Thoracic aorta (tissue), 2 donors: ENCODE measurements around the gene NEXN. TPM values are rescaled to one million over a fixed set of nuclear protein-coding genes. Genes with fewer than 3 reads are reported as not detected.

Experiments
- ATAC-seq: fragments of 150-250 bp; one replicate; pipeline ENCODE4 v1.8.0; 2017; ENCODE audit warnings: low read depth; ENCODE audit not compliant: insufficient number of reproducible peaks, low FRiP score
- DNase-seq: peaks from one replicate; pipeline ENCODE4 v3.0.0-alpha.2; 2020; ENCODE audit warnings: low spot score
- H3K27ac ChIP-seq, 2 donors: fragments of 200-600 bp; sonication (generic); 1 replicate in 1 of 2; 2 replicates in 1 of 2; pipeline ENCODE4 v1.5.1; 2016; ENCODE audit warnings: mild to moderate bottlenecking in 2 of 2, moderate library complexity in 2 of 2
- H3K27me3 ChIP-seq: fragments of 200-600 bp; sonication (generic); replicated peaks from 2 replicates; pipeline ENCODE4 v1.6.0; 2016; ENCODE audit warnings: mild to moderate bottlenecking; ENCODE audit not compliant: insufficient read depth
- H3K36me3 ChIP-seq: fragments of 200-600 bp; sonication (generic); one replicate; pipeline ENCODE4 v1.5.1; 2016
- H3K4me1 ChIP-seq, 2 donors: fragments of 200-600 bp; sonication (generic); 1 replicate in 1 of 2; 2 replicates in 1 of 2; pipeline versions ENCODE4 v1.5.1 to v1.6.0; 2016; ENCODE audit warnings: low read depth in 2 of 2, mild to moderate bottlenecking in 1 of 2; ENCODE audit not compliant: control insufficient read depth in 1 of 2
- H3K4me3 ChIP-seq: fragments of 200-600 bp; sonication (generic); 2 replicates; pipeline ENCODE4 v1.5.1; 2016; ENCODE audit warnings: mild to moderate bottlenecking
- H3K9me3 ChIP-seq: fragments of 200-600 bp; sonication (generic); 2 replicates; pipeline ENCODE4 v1.5.1; 2016
- total RNA-seq, 2 donors: library from RNA; depleted of rRNA; stranded (reverse); fragments of >200 nt; gene quantifications; one replicate each; pipeline versions ENCODE4 v1.1.0 to v1.2.3, GENCODE V29; 2016
- TF ChIP-seq, protein P1 (sequence below): fragments of 200-600 bp; sonication (generic); IDR thresholded peaks from one replicate; pipeline ENCODE4 v1.5.1; 2019; ENCODE audit warnings: antibody characterized with exemption

NEXN gene
- total RNA-seq, 2 donors from 2014 or later, result 116 to 120 TPM

DNA sequence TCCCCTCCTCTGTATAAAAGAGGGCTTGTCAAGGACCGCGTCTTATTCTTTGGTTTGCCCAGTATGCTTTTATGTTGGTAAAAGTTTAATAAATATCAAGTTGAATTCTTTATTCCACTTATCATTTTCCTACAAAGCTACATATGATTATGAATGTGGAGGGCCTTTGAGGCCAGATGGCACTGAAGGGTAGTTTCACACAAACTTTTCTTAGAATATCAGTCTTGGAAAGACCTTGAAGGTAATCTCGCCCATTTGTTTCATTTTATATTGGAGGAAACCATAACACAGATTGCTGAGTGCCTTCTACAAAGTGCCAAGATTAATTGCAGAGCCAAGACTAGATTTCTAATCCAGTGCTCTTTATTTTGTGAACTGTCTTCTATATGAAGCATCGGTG, 96.2 kb downstream of the NEXN start:
- no peaks in the 10 kb centered on the region for H3K36me3 ChIP-seq
- DNase-seq (no peak), ATAC-seq (no peak)
- no peak overlapping the region for H3K4me3 ChIP-seq
- no peaks in the 10 kb centered on the region for H3K9me3 ChIP-seq
- no peaks in the 10 kb centered on the region for H3K27me3 ChIP-seq
- no peak overlapping the region for H3K27ac ChIP-seq
- peaks cover 8 to 15% of the 10 kb centered on the region in 2 donors for H3K4me1 ChIP-seq
- TF ChIP-seq, protein P1, sequence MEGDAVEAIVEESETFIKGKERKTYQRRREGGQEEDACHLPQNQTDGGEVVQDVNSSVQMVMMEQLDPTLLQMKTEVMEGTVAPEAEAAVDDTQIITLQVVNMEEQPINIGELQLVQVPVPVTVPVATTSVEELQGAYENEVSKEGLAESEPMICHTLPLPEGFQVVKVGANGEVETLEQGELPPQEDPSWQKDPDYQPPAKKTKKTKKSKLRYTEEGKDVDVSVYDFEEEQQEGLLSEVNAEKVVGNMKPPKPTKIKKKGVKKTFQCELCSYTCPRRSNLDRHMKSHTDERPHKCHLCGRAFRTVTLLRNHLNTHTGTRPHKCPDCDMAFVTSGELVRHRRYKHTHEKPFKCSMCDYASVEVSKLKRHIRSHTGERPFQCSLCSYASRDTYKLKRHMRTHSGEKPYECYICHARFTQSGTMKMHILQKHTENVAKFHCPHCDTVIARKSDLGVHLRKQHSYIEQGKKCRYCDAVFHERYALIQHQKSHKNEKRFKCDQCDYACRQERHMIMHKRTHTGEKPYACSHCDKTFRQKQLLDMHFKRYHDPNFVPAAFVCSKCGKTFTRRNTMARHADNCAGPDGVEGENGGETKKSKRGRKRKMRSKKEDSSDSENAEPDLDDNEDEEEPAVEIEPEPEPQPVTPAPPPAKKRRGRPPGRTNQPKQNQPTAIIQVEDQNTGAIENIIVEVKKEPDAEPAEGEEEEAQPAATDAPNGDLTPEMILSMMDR, result no peak

DNA sequence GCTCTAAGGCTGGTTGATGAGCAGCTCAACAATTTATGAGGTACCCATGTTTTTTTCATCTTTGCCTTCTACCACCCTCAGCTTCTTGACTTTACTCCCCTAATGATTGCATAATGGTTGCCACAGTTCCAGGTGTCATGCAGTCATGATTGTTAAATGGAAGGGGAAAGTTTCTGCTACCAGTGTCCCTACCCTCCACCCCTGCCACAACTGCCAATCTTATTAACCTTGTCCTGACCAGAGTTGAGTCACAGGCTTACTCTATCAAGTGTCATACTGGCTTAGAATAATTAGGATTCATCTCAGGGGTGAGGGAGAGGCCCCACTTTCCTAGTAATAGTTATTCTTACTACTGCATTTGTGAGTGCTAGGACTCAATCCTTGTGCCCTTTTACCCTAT, 98.4 kb downstream of the NEXN start:
- Histone ChIP-seq H3K4me3 (no peak overlapping the region), H3K27ac (no peak overlapping the region), H3K27me3 (no peaks in the 10 kb centered on the region), H3K36me3 (no peaks in the 10 kb centered on the region), H3K4me1 (no peaks in the 10 kb centered on the region), H3K9me3 (no peaks in the 10 kb centered on the region)
- ATAC-seq (no peak), DNase-seq (no peak)
- TF ChIP-seq, protein P1, result no peak

DNA sequence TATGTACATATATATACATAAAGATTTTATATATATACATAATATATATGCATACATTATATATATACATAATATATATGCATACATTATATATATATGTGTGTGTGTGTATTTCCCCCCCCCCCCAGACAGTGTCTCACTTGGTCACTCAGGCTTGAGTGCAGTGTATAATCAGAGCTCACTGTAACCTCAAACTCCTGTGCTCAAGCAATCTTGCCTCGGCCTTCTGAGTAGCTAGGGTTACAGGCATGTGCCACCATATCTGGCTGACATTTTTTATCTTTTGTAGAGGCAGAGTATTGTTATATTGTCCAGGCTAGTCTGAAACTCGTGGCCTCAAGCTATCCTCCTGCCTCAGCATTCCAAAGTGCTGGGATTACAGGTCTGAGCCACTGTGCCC, 99.5 kb downstream of the NEXN start:
- Histone ChIP-seq H3K27me3 (no peaks in the 10 kb centered on the region), H3K27ac (no peak overlapping the region), H3K4me3 (no peak overlapping the region), H3K36me3 (no peaks in the 10 kb centered on the region), H3K4me1 (peaks cover 0 to 6% of the 10 kb centered on the region in 2 donors), H3K9me3 (no peaks in the 10 kb centered on the region)
- no peak for ATAC-seq
- TF ChIP-seq, protein P1, result no peak
- no peak for DNase-seq

DNA sequence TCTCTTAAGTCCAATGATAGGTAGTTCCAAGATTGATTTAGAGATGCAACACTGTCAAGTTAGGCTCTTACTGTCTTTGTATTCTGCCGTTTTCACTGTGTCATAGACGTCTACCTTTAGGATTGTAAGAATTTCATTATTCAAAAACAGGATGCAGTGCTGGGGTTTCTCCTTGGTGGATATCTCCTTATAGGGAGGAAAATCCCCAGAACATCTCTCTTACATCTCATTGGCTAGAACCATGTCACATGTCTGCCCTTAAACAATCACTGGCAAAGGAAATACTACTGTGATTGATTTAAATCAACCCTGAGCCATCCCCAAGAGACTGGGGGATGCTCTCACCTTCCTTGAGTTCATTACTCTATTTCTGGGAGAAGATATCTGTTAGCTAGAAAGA, 101.3 kb downstream of the NEXN start:
- Histone ChIP-seq H3K4me3 (no peak overlapping the region), H3K27ac (no peak overlapping the region), H3K9me3 (no peaks in the 10 kb centered on the region), H3K36me3 (no peaks in the 10 kb centered on the region), H3K27me3 (no peaks in the 10 kb centered on the region), H3K4me1 (peaks cover 0 to 11% of the 10 kb centered on the region in 2 donors)
- TF ChIP-seq, protein P1, result no peak
- DNase-seq, result no peak
- ATAC-seq, result no peak

DNA sequence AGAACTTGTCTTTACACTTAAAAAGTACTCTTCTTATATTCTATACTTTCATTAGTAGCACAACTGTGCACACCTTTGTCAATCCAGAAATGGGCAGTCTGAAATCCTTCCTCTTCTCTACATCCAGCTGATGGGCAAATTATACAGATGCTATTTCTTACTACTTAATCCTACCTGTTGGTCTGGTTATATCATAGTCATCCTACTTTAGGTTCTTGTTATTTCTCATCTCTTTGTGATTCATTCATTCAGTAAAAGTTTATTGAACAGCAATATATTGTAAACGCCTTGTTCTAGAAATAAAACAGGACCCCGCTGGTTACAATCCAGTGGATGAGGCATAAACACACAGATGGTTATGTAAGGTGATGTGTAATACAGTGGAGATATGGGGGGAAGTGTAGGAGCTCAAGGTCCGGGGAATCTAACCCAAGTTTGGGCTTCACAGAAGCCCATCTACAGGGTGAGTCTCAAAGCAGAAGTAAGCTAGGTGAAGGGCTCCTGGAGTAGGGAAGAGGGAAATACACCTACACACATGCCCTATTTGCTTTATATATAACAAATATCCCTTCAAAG, 102.3 kb downstream of the NEXN start:
- TF ChIP-seq, protein P1, result no peak
- ATAC-seq, result no peak
- H3K36me3 ChIP-seq, result no peaks in the 10 kb centered on the region

More for the DNA sequence above, 102.3 kb downstream of the NEXN start:
- H3K9me3 ChIP-seq, result no peaks in the 10 kb centered on the region
- H3K4me1 ChIP-seq, result peaks cover 0 to 11% of the 10 kb centered on the region in 2 donors
- DNase-seq, result no peak
- H3K27me3 ChIP-seq, result no peaks in the 10 kb centered on the region
- H3K4me3 ChIP-seq, result no peak overlapping the region
- no peak overlapping the region for H3K27ac ChIP-seq
